Immature natural killer cell (primary cell): Measurements from ENCODE around the gene COL2A1. TPM values are rescaled to one million over a fixed set of nuclear protein-coding genes. Genes with fewer than 3 reads are reported as not detected.

ENCODE experiments used
- DNase-seq, 3 donors: peaks; one replicate each; pipeline ENCODE4 v3.0.0; 2022; ENCODE audit warnings: mixed read lengths in 1 of 3
- H3K27ac Mint-ChIP-seq, 6 donors: one replicate each; pipeline ENCODE4 v1.8.0; 2020; ENCODE audit warnings: mixed read lengths in 6 of 6, mild to moderate bottlenecking in 5 of 6, inconsistent platforms in 4 of 6, moderate library complexity in 3 of 6
- H3K27me3 Mint-ChIP-seq, 3 donors: one replicate each; pipeline ENCODE4 v1.8.0; 2020 to 2021; ENCODE audit warnings: low read depth in 3 of 3, mild to moderate bottlenecking in 3 of 3, mixed read lengths in 3 of 3, moderate library complexity in 3 of 3, inconsistent platforms in 1 of 3
- H3K36me3 Mint-ChIP-seq, 3 donors: one replicate each; pipeline ENCODE4 v1.8.0; 2020; ENCODE audit warnings: mixed read lengths in 3 of 3, inconsistent platforms in 2 of 3, mild to moderate bottlenecking in 2 of 3
- H3K4me1 Mint-ChIP-seq, 2 donors: one replicate each; pipeline ENCODE4 v1.8.0; 2020; ENCODE audit warnings: inconsistent platforms in 2 of 2, mild to moderate bottlenecking in 2 of 2, mixed read lengths in 2 of 2, moderate library complexity in 1 of 2
- H3K4me3 Mint-ChIP-seq, 5 donors: one replicate each; pipeline ENCODE4 v1.8.0; 2020; ENCODE audit warnings: mild to moderate bottlenecking in 5 of 5, mixed read lengths in 5 of 5, inconsistent platforms in 3 of 5, moderate library complexity in 3 of 5
- H3K9me3 Mint-ChIP-seq, 6 donors: one replicate each; pipeline ENCODE4 v1.8.0; 2020; ENCODE audit warnings: mild to moderate bottlenecking in 6 of 6, mixed read lengths in 6 of 6, inconsistent platforms in 4 of 6, moderate library complexity in 3 of 6
- polyA plus RNA-seq, 3 donors: library from polyadenylated mRNA; unstranded; fragments of 300-500 nt; fragmentation: Illumina TruSeq; gene quantifications; one replicate each; pipeline ENCODE4 v1.2.3, GENCODE V29; 2021

The COL2A1 gene
- polyA plus RNA-seq, 3 donors from 2014 or later, result not detected

DNA sequence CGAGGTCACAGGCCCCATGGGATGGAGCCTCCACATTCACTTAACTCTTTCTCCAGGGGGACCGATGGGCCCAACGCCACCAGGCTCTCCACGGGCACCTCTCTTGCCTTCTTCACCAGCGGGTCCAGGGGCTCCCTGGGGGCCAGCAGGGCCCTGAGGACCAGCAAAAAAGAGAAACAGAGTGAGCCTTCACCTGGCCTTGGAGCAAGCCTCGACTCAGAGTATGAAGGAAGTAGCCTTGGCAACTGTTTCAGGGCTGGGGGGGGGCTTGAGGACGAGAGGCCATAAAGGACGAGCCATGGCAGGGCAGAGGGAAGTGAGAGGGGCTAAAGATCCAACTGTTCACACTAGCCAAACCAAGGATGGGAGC lies 18.0 kb downstream of the COL2A1 start:
- no peak overlapping the region for H3K27ac Mint-ChIP-seq
- no peak overlapping the region for H3K4me3 Mint-ChIP-seq
- H3K9me3 Mint-ChIP-seq, result no peaks in the 10 kb centered on the region
- peaks cover 17 to 18% of the 10 kb centered on the region in 2 donors for H3K4me1 Mint-ChIP-seq
- peaks cover 2 to 9% (median 2%) of the 10 kb centered on the region in 3 donors for H3K27me3 Mint-ChIP-seq
- no peak for DNase-seq
- H3K36me3 Mint-ChIP-seq, result no peaks in the 10 kb centered on the region

DNA sequence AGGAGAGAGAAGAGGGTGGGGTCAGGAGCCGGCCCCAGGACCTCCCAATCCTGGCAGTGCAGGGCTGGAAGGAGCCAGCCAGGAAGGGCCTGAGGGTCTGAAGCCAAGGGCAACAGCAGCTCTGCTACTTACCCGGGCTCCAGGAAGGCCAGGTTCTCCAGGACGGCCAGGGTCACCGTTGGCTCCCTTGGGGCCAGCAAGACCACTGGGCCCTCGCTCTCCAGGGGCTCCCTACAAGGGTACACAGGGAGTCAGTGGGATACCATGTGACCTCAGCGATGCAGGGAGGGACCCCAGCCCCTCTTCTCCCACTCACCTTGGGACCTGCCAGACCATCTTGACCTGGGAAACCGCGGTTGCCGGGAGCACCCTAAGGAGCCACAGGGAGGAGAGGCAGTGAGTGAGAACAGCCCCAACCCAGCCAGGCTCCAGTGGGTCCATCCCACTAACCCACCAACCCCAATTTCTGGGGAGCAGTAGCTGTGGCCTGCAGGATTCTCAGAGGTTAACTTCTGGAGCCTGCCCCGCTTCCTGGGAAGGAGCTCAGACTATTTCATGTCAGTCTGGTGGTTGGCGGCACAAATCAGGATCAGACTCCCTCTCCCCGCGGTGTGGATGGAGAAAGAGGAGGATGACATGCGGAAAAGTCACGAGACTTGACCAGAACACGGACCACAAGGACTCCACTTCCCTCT lies 18.5 kb downstream of the COL2A1 start:
- H3K36me3 Mint-ChIP-seq, result no peaks in the 10 kb centered on the region
- H3K4me3 Mint-ChIP-seq, result no peak overlapping the region
- DNase-seq, result no peak
- peaks cover under 1 to 9% (median 2%) of the 10 kb centered on the region in 3 donors for H3K27me3 Mint-ChIP-seq
- peaks cover 13% of the 10 kb centered on the region in 2 donors for H3K4me1 Mint-ChIP-seq
- no peak overlapping the region for H3K27ac Mint-ChIP-seq
- H3K9me3 Mint-ChIP-seq, result no peaks in the 10 kb centered on the region

DNA sequence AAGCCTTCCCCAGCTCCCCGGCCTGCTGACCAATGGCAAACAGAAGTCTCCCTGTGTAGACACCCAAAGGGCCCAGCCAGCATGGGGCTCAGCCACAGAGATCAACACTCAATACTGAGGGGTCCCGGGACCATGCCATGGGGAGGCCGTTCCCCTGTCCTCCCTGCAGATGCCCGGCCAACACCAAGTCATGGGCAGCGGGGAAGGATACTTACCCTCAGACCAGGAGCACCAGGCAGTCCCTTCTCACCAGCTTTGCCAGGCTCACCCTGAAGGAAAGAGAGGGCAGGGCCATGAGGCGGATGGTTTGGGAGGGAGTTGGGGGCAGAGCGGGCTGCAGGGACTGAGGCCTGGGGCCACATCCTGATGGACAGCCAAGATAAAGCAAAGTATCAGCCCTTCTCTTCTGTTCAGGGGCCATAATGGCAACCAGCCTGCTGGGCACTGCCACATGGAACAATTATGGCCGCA lies 19.9 kb downstream of the COL2A1 start:
- Mint-ChIP-seq H3K4me1 (no peaks in the 10 kb centered on the region), H3K4me3 (no peak overlapping the region), H3K36me3 (no peaks in the 10 kb centered on the region), H3K9me3 (no peaks in the 10 kb centered on the region), H3K27me3 (peaks cover 0 to 8% (median 2%) of the 10 kb centered on the region in 3 donors), H3K27ac (no peak overlapping the region)
- no peak for DNase-seq

DNA sequence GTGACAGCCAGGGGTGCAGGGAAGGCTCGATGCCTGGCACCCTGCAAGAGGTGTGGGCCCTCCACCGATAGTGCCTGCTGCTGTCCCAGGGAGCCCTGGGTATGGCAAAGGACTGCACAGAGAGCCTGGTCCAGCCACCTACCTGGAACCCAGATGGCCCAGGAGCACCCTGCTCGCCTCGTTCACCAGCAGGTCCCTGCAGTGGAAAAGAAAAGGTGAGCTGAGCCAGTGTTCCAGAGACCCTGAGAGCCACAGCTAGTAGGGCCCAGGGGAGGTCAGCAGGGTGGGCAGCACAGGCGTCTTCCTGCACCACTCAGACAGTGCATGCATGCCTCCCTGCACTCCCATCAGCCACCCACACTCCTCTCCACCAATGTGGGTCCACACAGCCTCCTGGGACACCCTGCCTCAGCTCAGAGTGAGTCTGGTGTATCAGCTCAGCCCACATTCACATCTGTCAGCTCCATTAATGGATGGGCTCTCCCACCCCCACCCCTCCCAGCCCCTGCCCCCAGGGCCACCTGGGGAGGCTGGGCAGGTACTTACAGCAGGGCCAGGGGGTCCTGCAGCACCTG lies 20.6 kb downstream of the COL2A1 start:
- no peak overlapping the region for H3K27ac Mint-ChIP-seq
- H3K9me3 Mint-ChIP-seq, result no peaks in the 10 kb centered on the region
- no peak overlapping the region for H3K4me3 Mint-ChIP-seq
- peaks cover 0 to 8% (median 2%) of the 10 kb centered on the region in 3 donors for H3K27me3 Mint-ChIP-seq
- H3K36me3 Mint-ChIP-seq, result no peaks in the 10 kb centered on the region
- no peaks in the 10 kb centered on the region for H3K4me1 Mint-ChIP-seq
- no peak for DNase-seq

DNA sequence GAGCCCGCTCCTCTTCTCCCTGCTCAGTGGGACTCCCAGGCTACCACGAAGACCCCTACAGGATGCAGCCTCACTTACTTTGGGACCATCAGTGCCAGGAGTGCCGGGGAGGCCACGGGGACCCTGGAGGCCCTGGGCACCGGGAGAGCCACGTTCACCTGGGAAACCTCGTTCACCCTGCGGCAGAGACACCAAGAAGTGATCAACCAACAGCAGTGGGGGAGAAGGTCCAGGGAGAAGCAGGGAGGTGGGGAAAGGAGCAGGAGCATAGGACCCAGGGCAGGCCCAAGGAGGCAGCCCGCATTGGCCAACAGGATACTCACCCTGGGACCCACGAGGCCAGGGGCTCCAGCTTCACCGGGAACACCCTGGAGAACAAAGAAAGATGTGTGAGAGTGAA lies 21.5 kb downstream of the COL2A1 start:
- DNase-seq, result no peak
- no peak overlapping the region for H3K27ac Mint-ChIP-seq
- no peak overlapping the region for H3K4me3 Mint-ChIP-seq
- H3K4me1 Mint-ChIP-seq, result no peaks in the 10 kb centered on the region
- H3K36me3 Mint-ChIP-seq, result no peaks in the 10 kb centered on the region
- H3K9me3 Mint-ChIP-seq, result no peaks in the 10 kb centered on the region
- H3K27me3 Mint-ChIP-seq, result peaks cover 0 to 6% (median 2%) of the 10 kb centered on the region in 3 donors

DNA sequence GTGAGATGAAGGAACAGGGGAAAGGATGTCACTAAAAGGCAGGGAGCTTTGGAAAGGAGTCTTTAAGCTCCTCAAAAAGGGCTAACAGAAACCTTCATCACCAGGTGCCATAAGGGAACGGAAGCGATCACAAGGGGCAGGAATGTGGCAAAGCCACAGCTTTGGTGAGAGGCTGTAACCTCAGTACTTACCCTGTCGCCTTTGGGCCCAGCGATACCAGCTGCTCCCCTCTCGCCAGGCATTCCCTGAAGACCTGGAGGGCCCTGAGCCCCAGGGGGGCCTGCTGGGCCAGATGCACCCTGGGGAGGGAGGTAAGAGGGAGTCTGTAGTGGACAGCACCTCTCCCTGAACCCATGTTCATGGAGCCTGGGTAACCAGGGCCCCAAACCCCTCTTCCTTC lies 22.0 kb downstream of the COL2A1 start:
- no peak overlapping the region for H3K27ac Mint-ChIP-seq
- DNase-seq, result no peak
- H3K27me3 Mint-ChIP-seq, result peaks cover 0 to 7% (median 2%) of the 10 kb centered on the region in 3 donors
- no peak overlapping the region for H3K4me3 Mint-ChIP-seq
- H3K9me3 Mint-ChIP-seq, result no peaks in the 10 kb centered on the region
- H3K36me3 Mint-ChIP-seq, result no peaks in the 10 kb centered on the region
- H3K4me1 Mint-ChIP-seq, result no peaks in the 10 kb centered on the region

DNA sequence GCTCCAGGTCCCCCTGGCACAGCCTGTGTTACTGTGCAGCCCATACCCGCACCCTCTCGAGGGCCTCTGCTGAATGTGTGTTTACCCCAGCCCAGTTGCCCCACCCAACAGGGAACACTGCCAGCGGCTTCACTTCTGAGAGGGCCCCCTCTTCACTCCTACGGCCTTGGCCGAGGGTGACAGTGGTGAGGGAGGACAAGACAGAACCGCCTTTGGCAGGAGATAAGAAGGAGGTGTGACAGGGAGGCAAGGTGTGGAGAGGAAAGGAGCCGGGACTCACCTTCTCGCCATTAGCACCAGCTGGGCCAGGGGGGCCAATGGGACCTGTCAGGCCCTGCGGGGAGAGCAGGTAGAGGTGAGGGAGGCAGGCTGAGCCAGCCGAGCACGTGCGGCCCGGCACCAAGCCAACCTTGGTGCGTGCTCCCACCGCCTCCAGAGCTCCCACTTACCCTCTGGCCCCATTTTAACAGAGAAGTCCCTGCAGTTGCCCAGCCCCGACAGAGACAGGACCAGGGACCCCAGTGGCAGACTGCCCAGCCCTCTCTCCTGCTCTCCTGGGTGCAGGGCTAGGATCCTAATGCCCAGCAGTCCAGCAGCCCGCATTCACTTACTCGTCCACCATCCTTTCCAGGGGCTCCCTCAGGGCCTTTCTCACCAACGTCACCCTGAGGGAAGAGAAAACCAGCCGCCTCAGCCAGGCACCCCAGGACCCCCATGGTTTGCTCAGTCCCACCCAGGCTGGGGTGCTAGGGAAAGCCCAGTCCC lies 22.6 kb downstream of the COL2A1 start:
- Mint-ChIP-seq H3K4me3 (no peak overlapping the region), H3K36me3 (no peaks in the 10 kb centered on the region), H3K9me3 (no peaks in the 10 kb centered on the region), H3K27me3 (peaks cover 0 to 7% (median 2%) of the 10 kb centered on the region in 3 donors), H3K27ac (no peak overlapping the region), H3K4me1 (no peaks in the 10 kb centered on the region)
- DNase-seq, result no peak

DNA sequence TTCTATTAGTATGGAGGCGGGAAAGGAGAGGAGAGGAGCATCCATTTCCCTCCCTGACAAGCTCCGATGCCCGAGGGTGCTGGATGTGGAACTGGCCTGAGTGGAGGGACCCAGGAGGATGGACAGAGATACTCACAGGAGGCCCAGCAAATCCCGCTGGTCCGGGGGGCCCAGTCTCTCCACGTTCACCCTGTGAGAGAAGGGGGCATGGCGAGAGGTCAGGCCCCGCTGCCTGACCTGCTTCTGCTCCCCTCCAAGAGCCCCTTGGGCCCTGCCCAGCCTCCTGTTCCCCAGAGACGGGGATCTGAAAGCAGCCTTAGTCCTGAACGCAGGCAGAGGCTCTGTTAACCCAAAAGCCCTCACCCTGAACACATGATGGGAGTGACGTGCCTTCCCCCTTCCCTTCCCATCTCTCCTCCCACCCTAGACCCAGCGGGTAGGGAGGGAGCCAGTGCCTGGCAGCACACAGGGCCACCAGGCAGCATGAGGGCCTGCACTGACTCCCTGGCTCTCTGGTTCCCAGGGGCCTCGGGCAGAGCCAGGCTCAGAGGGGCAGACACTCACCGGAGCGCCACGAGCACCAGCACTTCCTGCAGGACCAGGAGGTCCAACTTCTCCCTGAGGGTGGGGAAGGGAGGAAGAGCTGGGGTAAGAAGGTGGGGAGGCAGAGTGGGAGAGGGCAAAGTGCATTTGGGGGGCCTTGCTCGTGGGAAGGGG lies 23.3 kb downstream of the COL2A1 start:
- Mint-ChIP-seq H3K4me1 (no peaks in the 10 kb centered on the region), H3K27ac (no peak overlapping the region), H3K4me3 (no peak overlapping the region), H3K9me3 (no peaks in the 10 kb centered on the region), H3K27me3 (peaks cover 0 to 7% (median 2%) of the 10 kb centered on the region in 3 donors), H3K36me3 (no peaks in the 10 kb centered on the region)
- DNase-seq, result no peak

DNA sequence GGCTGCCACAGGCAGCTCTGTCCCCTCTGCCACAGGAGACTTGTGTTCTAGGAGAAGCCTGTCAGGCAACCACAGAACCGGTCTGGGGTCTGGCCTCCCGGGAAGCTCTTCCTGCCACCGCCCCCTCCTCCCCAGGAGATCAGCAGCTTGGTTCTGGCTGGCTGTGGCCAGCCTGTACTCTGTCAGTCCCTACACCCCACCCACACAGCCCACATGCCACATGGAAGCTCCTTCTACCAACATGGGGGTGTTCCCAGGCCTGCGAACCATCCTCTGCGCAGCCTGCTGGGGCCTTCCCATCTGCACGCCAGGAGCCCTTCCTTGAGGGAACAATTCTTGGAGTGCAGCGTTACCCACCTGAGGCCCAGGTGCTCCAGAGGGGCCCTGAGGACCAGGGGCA lies 24.1 kb downstream of the COL2A1 start:
- H3K9me3 Mint-ChIP-seq, result no peaks in the 10 kb centered on the region
- no peak overlapping the region for H3K4me3 Mint-ChIP-seq
- no peaks in the 10 kb centered on the region for H3K4me1 Mint-ChIP-seq
- no peaks in the 10 kb centered on the region for H3K36me3 Mint-ChIP-seq
- DNase-seq, result no peak
- peaks cover 0 to 7% (median 2%) of the 10 kb centered on the region in 3 donors for H3K27me3 Mint-ChIP-seq
- H3K27ac Mint-ChIP-seq, result no peak overlapping the region

DNA sequence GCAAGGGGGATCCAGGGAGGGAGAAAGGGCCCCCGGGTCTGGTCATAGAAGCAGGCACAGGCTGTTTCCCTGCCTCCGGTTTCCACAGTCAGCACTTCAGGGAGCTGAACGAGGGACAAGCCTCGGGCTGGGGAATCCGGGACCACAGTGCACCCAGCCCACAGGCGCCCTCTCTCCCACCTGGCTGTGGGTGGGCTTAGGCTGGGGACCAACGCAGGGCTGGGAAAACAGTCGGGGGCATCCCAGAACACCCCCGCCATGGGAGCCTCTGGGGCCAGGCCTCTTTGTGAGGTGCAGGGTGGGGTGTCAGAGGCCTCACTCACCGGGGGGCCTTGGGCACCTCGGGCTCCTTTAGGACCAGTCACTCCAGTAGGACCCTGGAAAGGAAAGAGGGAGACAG lies 24.6 kb downstream of the COL2A1 start:
- DNase-seq, result no peak
- Mint-ChIP-seq H3K4me1 (no peaks in the 10 kb centered on the region), H3K27me3 (peaks cover 0 to 7% (median 0%) of the 10 kb centered on the region in 3 donors)

DNA sequence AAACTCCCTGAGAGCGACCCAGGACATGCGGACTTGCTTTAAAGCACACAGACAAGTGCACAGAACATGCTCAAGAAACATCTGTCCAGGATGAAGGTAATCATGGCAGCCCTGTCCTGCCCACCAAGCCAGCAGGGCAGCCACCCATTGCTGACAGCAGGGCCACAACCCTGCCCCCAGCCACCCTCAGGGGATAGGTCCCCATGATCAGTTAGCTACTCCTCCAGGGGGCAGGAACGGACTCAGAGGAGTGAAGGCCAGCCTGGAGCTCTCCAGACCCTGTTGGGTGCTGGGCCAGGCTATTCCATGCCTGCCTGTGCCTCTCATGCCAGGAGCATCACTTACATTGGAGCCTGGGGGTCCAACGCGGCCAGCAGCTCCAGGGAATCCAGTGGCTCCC lies 25.1 kb downstream of the COL2A1 start:
- Mint-ChIP-seq H3K36me3 (no peaks in the 10 kb centered on the region), H3K27me3 (peaks cover 0 to 7% (median 0%) of the 10 kb centered on the region in 3 donors), H3K4me1 (no peaks in the 10 kb centered on the region), H3K27ac (no peak overlapping the region), H3K9me3 (no peaks in the 10 kb centered on the region), H3K4me3 (no peak overlapping the region)
- DNase-seq, result no peak

More for the DNA sequence above, 24.6 kb downstream of the COL2A1 start:
- no peaks in the 10 kb centered on the region for H3K9me3 Mint-ChIP-seq
- no peaks in the 10 kb centered on the region for H3K36me3 Mint-ChIP-seq
- H3K27ac Mint-ChIP-seq, result no peak overlapping the region
- no peak overlapping the region for H3K4me3 Mint-ChIP-seq

DNA sequence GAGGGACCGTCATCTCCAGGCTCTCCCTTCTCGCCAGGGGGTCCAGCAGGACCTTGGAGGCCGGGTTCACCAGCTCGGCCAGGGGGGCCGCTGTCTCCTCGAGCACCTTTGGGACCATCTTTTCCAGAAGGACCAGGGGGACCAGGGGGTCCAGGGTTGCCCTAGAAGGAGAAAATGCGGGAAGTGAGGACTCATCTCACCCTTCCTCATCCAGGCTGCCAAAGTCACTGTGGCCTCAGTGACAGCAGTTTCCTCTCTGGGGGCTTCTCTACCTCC lies 25.7 kb downstream of the COL2A1 start:
- H3K4me3 Mint-ChIP-seq, result no peak overlapping the region
- H3K36me3 Mint-ChIP-seq, result no peaks in the 10 kb centered on the region
- H3K9me3 Mint-ChIP-seq, result no peaks in the 10 kb centered on the region
- no peak for DNase-seq
- no peaks in the 10 kb centered on the region for H3K4me1 Mint-ChIP-seq
- H3K27ac Mint-ChIP-seq, result no peak overlapping the region
- H3K27me3 Mint-ChIP-seq, result peaks cover 0 to 5% (median 0%) of the 10 kb centered on the region in 3 donors

DNA sequence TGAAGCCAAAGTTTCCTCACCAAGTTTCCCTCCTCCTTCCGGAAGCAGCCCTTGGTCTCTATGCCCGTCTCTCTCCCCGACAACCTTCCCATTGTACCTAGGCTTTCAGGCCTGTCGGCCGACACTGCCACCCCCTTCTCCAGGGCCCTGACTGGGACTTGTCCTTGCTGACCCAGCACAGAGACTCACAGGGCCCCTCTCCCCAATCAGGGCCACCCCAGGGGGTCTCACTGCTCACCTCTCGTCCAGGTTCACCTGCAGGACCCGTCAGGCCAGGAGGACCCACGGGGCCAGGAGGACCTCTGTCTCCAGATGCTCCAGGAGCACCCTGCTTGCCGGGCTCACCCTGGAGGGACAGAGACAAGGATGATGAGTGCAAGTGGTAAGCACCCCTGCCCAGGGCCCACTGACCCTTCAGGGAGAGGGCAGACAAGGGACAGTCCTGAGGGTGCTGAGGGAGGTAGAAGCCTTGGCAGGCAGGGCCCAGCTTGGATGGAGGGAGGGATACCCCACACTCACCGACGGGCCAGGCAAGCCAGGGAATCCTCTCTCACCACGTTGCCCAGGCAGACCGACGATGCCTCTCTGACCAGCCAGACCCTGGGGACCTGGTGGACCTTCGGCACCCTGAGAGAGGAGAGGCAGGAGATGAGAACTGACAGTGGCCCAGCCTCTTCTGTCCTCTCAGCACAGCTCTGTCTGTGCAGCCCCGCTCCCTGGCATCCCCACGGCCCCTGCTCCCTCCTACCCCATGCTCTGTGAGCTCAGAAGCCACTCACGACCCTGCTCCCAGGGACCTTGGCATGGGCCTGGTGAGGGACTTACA lies 26.3 kb downstream of the COL2A1 start:
- Mint-ChIP-seq H3K27me3 (peaks cover 0 to 5% (median 0%) of the 10 kb centered on the region in 3 donors), H3K4me3 (no peak overlapping the region), H3K4me1 (no peaks in the 10 kb centered on the region), H3K36me3 (no peaks in the 10 kb centered on the region), H3K9me3 (no peaks in the 10 kb centered on the region), H3K27ac (no peak overlapping the region)
- no peak for DNase-seq
